Measurements from ENCODE around the gene RPS6KA6.

RPS6KA6 gene

GRCh38 chrX:84187533-84188319, at the start of gene RPS6KA6:
RPS6KA6 (minus strand) TSS chrX:84188199; CDS start chrX:84187899, 300 bp downstream.
- H3K4me3 ChIP-seq (ENCODE audit: low read depth, low read length): peak within 1 kb of the TSS; percentile 71
- no peak for TF ChIP-seq CTCF (IDR thresholded peaks at IDR 0.05; ENCODE audit: borderline replicate concordance, insufficient read depth, low read depth, low read length)

- H3K4me3 ChIP-seq (ENCODE audit: low read depth, low read length): no peak overlapping the region
- no peak for TF ChIP-seq CTCF (IDR thresholded peaks at IDR 0.05; ENCODE audit: borderline replicate concordance, insufficient read depth, low read depth, low read length)
These were observed 36.7 kb upstream of the RPS6KA6 start for GRCh38 chrX:84224741-84225140.

GRCh38 chrX:84223261-84223660, 35.3 kb upstream of the RPS6KA6 start:
- no peak for TF ChIP-seq CTCF (IDR thresholded peaks at IDR 0.05; ENCODE audit: borderline replicate concordance, insufficient read depth, low read depth, low read length)
- H3K4me3 ChIP-seq (ENCODE audit: low read depth, low read length): no peak overlapping the region

- TF ChIP-seq CTCF (IDR thresholded peaks at IDR 0.05; ENCODE audit: borderline replicate concordance, insufficient read depth, low read depth, low read length): no peak
- no peak overlapping the region for H3K4me3 ChIP-seq (ENCODE audit: low read depth, low read length)
These were observed 33.2 kb upstream of the RPS6KA6 start for GRCh38 chrX:84221181-84221580.

GRCh38 chrX:84219551-84219950, 31.6 kb upstream of the RPS6KA6 start:
- TF ChIP-seq CTCF (IDR thresholded peaks at IDR 0.05; ENCODE audit: borderline replicate concordance, insufficient read depth, low read depth, low read length): no peak
- H3K4me3 ChIP-seq (ENCODE audit: low read depth, low read length): no peak overlapping the region

GRCh38 chrX:84218726-84219125, 30.7 kb upstream of the RPS6KA6 start:
- no peak for TF ChIP-seq CTCF (IDR thresholded peaks at IDR 0.05; ENCODE audit: borderline replicate concordance, insufficient read depth, low read depth, low read length)
- no peak overlapping the region for H3K4me3 ChIP-seq (ENCODE audit: low read depth, low read length)

- H3K4me3 ChIP-seq (ENCODE audit: low read depth, low read length): no peak overlapping the region
- no peak for TF ChIP-seq CTCF (IDR thresholded peaks at IDR 0.05; ENCODE audit: borderline replicate concordance, insufficient read depth, low read depth, low read length)
These were observed 28.9 kb upstream of the RPS6KA6 start for GRCh38 chrX:84216881-84217280.

All from GM12875 (cell line).